Aorta (tissue), 5 donors: Measurements from ENCODE around the gene CSF2. TPM values are rescaled to one million over a fixed set of nuclear protein-coding genes. Genes with fewer than 3 reads are reported as not detected.

Experiments
- ATAC-seq: fragments of 200-7000 bp; cut with Tn5 transposase; one replicate; pipeline ENCODE4 v1.9.1; 2022; ENCODE audit warnings: moderate library complexity; ENCODE audit not compliant: low FRiP score
- DNase-seq, 2 donors: peaks; one replicate each; pipeline ENCODE4 v3.0.0-alpha.2; 2020
- H3K27ac ChIP-seq, 2 donors: one replicate each; pipeline ENCODE4 v1.5.1; 2013; ENCODE audit warnings: low read length in 2 of 2, mild to moderate bottlenecking in 2 of 2, moderate library complexity in 2 of 2, control low read depth in 1 of 2, inconsistent platforms in 1 of 2, low read depth in 1 of 2
- H3K27me3 ChIP-seq, 2 donors: one replicate each; pipeline ENCODE4 v1.6.1; 2013; ENCODE audit warnings: control low read depth in 1 of 2, low read length in 1 of 2, mild to moderate bottlenecking in 1 of 2, moderate library complexity in 1 of 2; ENCODE audit not compliant: insufficient read depth in 2 of 2, control insufficient read depth in 1 of 2
- H3K36me3 ChIP-seq, 2 donors: one replicate each; pipeline ENCODE4 v1.6.1; 2013; ENCODE audit warnings: control low read depth in 1 of 2, low read length in 1 of 2, mild to moderate bottlenecking in 1 of 2; ENCODE audit not compliant: insufficient read depth in 2 of 2, control insufficient read depth in 1 of 2
- H3K4me1 ChIP-seq, 2 donors: one replicate each; pipeline ENCODE4 v1.6.1; 2013; ENCODE audit warnings: low read length in 2 of 2, control low read depth in 1 of 2, mild to moderate bottlenecking in 1 of 2, moderate library complexity in 1 of 2; ENCODE audit not compliant: insufficient read depth in 2 of 2, control insufficient read depth in 1 of 2
- H3K4me3 ChIP-seq, 2 donors: one replicate each; pipeline ENCODE4 v1.5.1; 2013; ENCODE audit warnings: low read length in 2 of 2, control low read depth in 1 of 2, mild to moderate bottlenecking in 1 of 2
- H3K9me3 ChIP-seq: one replicate; pipeline ENCODE4 v1.6.1; 2013; ENCODE audit warnings: mild to moderate bottlenecking, low read length; ENCODE audit not compliant: control insufficient read depth
- WGBS, 2 donors: extraction: QIAGEN DNeasy Blood & Tissue Kit; methylation state at CpG; one replicate each; pipeline ENCODE4 v1.1.7; 2013; 5-methylcytosine and 5-hydroxymethylcytosine counted together
- intact Hi-C, 2 donors: fragments of 100-400 bp; cut with DNase I; formaldehyde crosslinking; loops; one replicate each; pipeline versions ENCODE4 v1.14.2 to v1.15.0; 2022
- polyA plus RNA-seq, 2 donors: library from polyadenylated mRNA; stranded (reverse); fragments of 200-250 nt; gene quantifications; one replicate each; pipeline ENCODE4 v1.2.3, GENCODE V29; 2013
- total RNA-seq, 2 donors: library from RNA; stranded (reverse); fragmentation: NEBNext Ultra II Directional; extraction: Animal tissue kit (Norgen Biotek cat#: 25700); gene quantifications; one replicate each; pipeline ENCODE4 v1.2.1, GENCODE V29; 2021
- donor health status: healthy with polysubstance abuse.
- donor health status: Bipolar disorder and iron deficiency.
- donor health status: DM: no; HTN: no; CAD: no.
- donor health status: DM: no; HTN: no; CAD: no.
- donor health status: DM: yes; HTN: yes; CAD: no.

CSF2 gene
- total and polyA plus RNA-seq, 4 donors, result 0.51 TPM; not detected in 3

DNA sequence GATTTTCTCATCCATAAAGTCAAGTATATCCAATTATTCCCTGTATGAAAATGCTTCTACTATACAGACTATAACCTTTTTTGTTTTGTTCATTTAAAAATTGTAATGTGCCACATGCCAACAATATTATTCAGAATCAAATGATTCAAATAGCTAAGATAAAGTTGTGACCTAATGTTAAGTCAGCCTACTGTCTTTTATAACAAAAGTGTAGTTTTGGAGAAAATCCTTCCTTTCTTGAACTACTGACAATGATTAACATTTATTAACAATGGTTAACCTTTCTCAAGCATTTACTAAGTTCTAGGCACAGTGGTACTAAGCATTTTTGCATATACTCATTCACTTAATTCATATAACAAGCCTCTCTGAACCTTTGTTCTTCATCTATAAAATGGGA is 25.0 kb downstream of the CSF2 start:
- Histone ChIP-seq H3K4me3 (no peak overlapping the region), H3K36me3 (no peaks in the 10 kb centered on the region), H3K27me3 (no peaks in the 10 kb centered on the region), H3K27ac (no peak overlapping the region), H3K9me3 (no peaks in the 10 kb centered on the region), H3K4me1 (peaks cover 0 to 2% of the 10 kb centered on the region in 2 donors)
- intact Hi-C loops, result no loop called here
- ATAC-seq (no peak), DNase-seq (no peak)

DNA sequence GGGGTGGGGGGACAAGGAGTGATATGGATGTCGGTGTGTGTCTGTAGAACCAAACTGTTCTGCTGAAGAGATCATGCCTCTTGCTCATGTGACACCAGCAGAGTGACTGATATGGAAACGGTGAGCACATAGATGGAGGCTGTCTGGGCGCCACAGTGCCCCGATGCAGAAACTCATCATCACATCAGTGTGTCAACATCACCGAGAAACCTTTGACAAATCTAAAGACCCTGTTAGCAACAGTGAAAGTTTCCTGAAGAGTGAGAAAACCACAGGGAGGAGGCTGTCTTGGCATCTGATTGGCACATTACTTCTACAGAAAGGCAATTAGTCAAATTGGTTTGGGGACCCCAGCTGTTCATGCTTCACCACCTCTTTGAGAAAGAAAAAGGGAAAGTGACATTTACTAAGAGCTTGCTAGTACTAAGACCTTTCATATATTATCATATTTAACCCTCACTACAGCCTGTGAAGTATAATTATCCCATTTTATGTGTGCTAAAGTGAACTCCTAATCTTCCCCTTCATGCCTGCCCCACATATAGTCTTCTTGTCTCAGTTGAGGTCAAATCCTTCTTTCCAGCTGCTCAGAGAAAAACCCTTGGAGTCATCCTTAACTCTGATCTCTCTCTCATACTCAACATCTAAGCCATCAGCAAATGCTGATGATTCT is 25.6 kb downstream of the CSF2 start:
- H3K36me3 ChIP-seq, result no peaks in the 10 kb centered on the region
- DNase-seq (no peak), ATAC-seq (no peak)
- H3K4me3 ChIP-seq, result no peak overlapping the region
- no peaks in the 10 kb centered on the region for H3K9me3 ChIP-seq
- WGBS, 2 donors, result 83 to 86% methylated on average over 5 of the region's 5 CpGs
- intact Hi-C loops, result no loop called here
- peaks cover 0 to 6% of the 10 kb centered on the region in 2 donors for H3K4me1 ChIP-seq
- H3K27ac ChIP-seq, result no peak overlapping the region
- no peaks in the 10 kb centered on the region for H3K27me3 ChIP-seq

DNA sequence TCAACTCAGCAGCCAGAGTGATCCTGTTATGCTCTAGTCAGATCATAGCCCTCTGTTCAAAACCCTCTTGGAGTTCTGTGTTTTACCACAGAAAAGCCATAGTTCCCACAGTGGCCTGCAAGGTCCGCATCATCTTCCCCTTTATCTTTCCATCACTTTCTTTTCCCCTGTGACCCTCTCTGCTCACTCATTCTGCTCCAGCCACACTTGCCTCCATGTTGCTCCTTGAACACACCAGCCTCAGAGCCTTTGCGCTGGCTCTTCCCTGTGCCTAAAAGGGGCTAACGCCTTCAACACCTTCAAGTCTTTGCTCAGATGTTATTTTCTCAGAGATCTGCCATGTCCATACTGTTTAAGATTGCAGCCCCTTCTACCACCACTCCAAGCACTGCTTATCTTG is 26.3 kb downstream of the CSF2 start:
- intact Hi-C loops, result no loop called here
- H3K4me3 ChIP-seq, result no peak overlapping the region
- WGBS, 2 donors, result 91 to 96% methylated on average over 3 of the region's 3 CpGs

DNA sequence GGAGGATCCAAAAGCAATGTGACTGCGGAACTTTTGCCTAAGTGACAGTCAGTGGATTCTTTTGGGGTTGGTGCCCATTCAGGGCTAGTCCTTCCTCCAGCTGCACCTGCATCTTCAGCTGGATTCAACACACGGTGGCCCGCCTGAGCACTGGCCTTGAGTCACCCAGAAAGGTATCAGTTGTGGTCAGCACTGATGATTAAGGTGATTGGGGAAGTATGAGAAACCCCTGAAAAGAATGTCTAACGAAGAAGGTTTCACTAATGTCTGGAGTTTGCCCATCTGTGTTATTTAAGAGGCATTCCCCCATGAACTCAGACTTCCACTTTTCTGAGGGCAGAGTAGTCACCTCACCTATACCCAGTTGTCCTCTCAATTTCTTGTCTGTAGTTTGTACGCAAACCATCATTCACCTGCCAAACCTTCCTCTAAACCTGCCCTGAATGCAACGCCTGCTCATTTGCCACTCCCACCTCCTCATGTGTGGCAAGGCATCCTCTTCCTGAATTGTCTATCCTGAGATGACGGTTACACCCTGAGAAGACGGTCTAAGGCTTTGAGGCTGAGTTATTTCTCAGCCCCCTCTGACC is 27.2 kb downstream of the CSF2 start:
- H3K4me1 ChIP-seq, result peaks cover 0 to 6% of the 10 kb centered on the region in 2 donors

More for the DNA sequence above, 26.3 kb downstream of the CSF2 start:
- no peaks in the 10 kb centered on the region for H3K9me3 ChIP-seq
- ATAC-seq (no peak), DNase-seq (no peak)
- no peak overlapping the region for H3K27ac ChIP-seq
- peaks cover 0 to 6% of the 10 kb centered on the region in 2 donors for H3K4me1 ChIP-seq
- H3K36me3 ChIP-seq, result no peaks in the 10 kb centered on the region
- no peaks in the 10 kb centered on the region for H3K27me3 ChIP-seq

DNA sequence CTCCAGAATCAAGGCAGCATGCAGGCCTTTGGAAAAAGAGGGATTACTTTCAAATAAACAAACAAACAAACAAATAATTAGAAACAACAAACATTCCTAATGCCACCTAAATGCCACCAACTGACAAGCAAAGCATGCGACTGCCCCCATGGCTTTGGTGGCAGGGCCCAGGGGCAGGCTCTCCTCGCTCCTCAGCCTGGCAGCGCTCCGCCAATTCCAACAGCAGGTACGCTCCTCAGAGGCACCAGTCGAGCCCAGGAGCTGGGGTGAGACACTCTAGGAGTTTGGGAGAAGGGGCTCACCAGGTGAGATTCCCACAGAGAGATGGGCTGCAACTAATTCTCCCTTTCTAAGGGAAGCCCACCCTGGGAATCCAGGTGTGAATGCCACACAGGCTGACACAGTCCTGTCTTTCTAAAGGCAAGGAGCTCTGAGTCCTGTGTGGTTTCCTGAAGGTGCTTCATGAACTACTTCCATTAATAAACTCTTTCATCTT is 27.8 kb downstream of the CSF2 start:
- no peak overlapping the region for H3K4me3 ChIP-seq
- DNase-seq (no peak), ATAC-seq (no peak)
- no peak overlapping the region for H3K27ac ChIP-seq
- H3K27me3 ChIP-seq, result no peaks in the 10 kb centered on the region
- H3K9me3 ChIP-seq, result no peaks in the 10 kb centered on the region
- intact Hi-C loops, result no loop called here
- WGBS, 2 donors, result 96 to 98% methylated on average over 6 of the region's 6 CpGs
- H3K4me1 ChIP-seq, result peaks cover 0 to 6% of the 10 kb centered on the region in 2 donors
- no peaks in the 10 kb centered on the region for H3K36me3 ChIP-seq

More for the DNA sequence above, 27.2 kb downstream of the CSF2 start:
- intact Hi-C loops, result no loop called here
- WGBS, 2 donors, result 93 to 94% methylated on average over 8 of the region's 8 CpGs
- no peaks in the 10 kb centered on the region for H3K27me3 ChIP-seq
- H3K9me3 ChIP-seq, result no peaks in the 10 kb centered on the region
- DNase-seq (no peak), ATAC-seq (no peak)
- H3K27ac ChIP-seq, result no peak overlapping the region
- H3K36me3 ChIP-seq, result no peaks in the 10 kb centered on the region
- no peak overlapping the region for H3K4me3 ChIP-seq

- DNase-seq (no peak), ATAC-seq (no peak)
- Histone ChIP-seq H3K4me3 (no peak overlapping the region), H3K4me1 (peaks cover 0 to 6% of the 10 kb centered on the region in 2 donors), H3K9me3 (no peaks in the 10 kb centered on the region), H3K27me3 (no peaks in the 10 kb centered on the region), H3K36me3 (no peaks in the 10 kb centered on the region), H3K27ac (no peak overlapping the region)
- 95% methylated on average over 5 of the region's 5 CpGs for WGBS, 2 donors
- intact Hi-C loops, result no loop called here
These were observed 28.6 kb downstream of the CSF2 start for GRCh38 chr5:132102101-132102701.

GRCh38 chr5:132102944-132103331 is 29.3 kb downstream of the CSF2 start:
- DNase-seq (no peak), ATAC-seq (peak; percentile 30)
- 87 to 88% methylated on average over 3 of the region's 3 CpGs for WGBS, 2 donors

DNA sequence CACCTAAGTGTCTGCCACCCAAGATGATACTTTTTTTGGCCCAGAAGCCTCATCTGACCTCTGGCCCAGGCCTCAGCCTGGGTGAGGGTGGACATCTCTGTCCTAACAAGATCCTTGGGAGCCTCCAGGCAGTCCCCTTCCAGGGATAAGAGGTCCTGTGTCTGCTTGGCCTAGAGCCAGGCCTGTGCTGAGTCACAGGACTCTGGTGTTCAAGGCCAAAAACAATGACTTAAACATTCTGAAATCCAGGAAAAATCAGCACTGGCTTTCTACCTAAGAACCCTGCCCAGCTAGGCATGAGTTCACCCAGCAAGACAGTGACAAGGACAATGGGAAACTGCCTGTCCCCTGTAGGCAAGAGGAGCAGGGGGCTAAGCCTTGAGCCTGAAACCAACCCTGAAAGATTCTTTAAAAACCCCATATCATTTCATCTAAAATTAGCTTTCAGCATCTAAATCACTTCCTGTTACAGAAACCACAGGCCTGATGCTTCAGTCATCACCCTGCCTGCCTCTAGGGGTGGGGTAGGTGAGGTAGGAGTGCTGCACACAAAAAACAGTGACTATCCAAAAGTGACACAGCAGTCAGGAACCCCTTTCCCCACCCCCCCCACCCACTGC is 29.9 kb downstream of the CSF2 start:
- intact Hi-C loops, result no loop called here
- DNase-seq (peak; percentile 93 to 97), ATAC-seq (peak; percentile 92)
- no peaks in the 10 kb centered on the region for H3K9me3 ChIP-seq
- no peaks in the 10 kb centered on the region for H3K27me3 ChIP-seq
- no peak overlapping the region for H3K4me3 ChIP-seq
- no peaks in the 10 kb centered on the region for H3K36me3 ChIP-seq
- H3K27ac ChIP-seq, result peak overlapping the region in 1 of 2 donors; percentile 23
- H3K4me1 ChIP-seq, result peaks cover 0 to 6% of the 10 kb centered on the region in 2 donors

More at GRCh38 chr5:132102944-132103331, 29.3 kb downstream of the CSF2 start:
- H3K9me3 ChIP-seq, result no peaks in the 10 kb centered on the region
- peaks cover 0 to 6% of the 10 kb centered on the region in 2 donors for H3K4me1 ChIP-seq
- H3K27ac ChIP-seq, result peak overlapping the region in 1 of 2 donors; percentile 15
- intact Hi-C loops, result no loop called here
- H3K27me3 ChIP-seq, result no peaks in the 10 kb centered on the region
- no peaks in the 10 kb centered on the region for H3K36me3 ChIP-seq
- no peak overlapping the region for H3K4me3 ChIP-seq
